C1 segment of cervical spinal cord (tissue), 14 donors: ENCODE data around the gene GNA15.
A peak's percentile ranks its signal among the peaks of the same experiment; 100 is the strongest.

Experiments used
- DNase-seq, 14 donors: peaks; one replicate each; lab custom pipeline; 2025; lab: John Stamatoyannopoulos, UW

The GNA15 gene

DNA sequence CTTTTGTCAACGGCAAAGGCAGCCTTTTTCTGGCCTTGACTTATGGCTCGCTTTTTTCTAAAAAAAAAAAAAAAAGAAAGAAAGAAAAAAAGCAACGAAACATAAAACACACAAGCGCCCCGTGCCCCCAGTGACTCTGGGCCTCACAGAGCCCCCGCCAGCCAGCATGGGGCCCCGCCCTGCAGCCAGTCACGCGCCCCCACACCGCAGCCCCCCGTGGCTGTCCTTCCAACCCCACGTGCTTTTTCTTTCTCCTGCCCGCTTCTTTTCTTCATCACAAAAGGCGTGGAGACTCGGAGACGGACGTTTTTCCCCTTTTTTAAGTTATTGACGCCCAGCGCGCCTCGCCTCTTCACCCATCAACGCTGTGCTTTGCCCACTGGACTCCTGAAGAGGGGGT, 14.4 kb upstream of the GNA15 start:
- DNase-seq, result no peak

DNA sequence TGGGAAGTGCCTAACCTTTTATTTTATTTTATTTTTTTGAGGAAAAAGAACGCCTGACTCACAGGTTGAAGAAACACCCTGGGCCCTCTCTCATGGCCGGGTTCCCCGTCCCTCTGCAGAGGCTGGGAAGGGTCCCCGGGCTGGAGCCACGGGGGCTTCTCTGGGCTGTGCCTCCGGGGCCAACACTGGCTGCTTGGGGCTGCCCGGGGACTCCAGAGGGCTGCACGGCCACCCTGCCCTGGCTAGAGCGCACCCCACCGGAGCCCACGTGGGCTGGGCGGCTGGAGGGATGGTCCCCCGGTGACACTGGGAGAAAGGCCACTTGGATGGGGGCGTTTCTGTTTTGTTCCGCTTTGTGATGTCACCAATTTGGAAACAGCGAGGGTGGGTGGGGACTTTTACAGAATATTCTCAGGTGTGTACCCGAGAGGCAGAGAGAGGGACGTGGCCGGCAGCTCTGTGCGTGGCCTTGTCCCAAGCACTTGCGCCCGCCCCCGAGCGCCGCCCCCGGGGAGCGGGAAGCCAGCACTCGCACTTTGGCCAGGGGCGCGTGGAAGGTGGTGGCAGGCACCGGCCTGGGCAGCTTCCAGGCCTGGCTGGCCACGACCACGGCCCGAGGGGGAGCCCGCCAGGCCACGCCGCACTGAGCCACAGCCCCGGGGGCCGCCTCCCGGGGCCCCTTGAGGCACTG, 13.9 kb upstream of the GNA15 start:
- no peak for DNase-seq

DNA sequence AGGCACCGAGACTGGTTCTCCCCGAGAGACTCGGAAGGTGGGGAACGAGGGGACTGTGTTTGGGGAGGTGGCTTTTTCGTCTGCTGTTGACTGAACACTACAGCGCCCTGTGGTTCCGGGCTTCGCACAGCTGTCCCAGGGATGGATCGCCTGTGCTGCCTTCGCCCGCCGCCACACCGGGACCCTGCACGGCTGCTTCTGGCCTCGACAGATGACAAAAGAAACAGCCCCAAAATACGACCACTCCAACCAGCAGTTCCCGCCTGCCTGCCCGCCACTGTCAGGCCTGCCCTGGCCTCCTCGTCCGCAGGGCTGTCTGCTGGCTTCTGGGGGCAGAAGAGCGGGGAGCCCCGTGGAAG, 13.3 kb upstream of the GNA15 start:
- no peak for DNase-seq

DNA sequence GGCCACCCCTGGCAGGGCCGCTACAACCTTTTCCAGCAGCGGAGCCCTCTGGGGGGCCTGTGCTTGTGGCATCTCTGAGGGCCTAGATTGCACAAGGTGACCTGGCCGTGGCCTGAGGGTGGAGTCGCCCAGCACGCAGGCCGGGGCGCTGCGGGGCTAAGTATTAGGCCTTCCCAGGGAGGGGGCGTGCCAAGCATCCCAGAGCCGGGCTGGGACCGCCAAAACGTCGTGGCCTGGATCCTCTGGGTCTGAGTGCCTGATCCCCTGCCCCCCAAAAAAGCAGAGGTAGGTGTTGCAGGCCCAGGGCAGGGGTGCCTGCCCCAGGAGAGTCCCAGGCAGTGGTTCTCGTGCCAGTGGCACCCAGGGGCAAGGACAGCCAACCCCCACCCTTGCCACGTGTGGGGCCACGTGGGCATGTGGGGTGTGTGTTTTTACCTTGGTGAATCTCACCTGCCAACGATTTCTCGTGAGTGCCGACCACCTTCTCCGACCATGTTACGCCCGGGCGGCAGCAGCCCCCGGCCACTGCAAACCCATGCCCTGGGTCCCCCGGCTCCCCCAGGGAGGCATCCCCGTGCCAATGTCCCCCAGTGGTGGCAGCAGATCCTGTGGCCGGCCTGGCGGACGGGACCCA, 12.6 kb upstream of the GNA15 start:
- DNase-seq, result no peak

DNA sequence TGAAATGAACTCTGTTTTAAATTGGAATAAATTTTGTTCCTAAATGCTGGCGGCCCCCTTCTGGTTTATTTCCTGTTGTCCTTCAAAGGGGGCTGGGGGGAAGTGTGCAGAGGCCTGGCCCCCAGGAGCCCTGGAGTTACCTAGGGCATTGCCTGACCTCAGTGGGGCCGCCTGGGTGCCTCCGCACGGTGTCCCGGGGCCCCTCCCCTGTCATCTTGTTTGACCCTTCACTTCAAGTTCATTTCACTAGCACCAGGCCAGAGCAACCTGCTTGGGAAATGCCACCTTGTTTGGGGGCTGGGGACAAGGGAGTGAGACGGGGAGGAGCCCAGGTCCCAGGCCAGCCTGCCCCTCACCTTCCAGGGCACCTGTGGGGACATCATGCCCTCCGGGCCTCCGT, 11.9 kb upstream of the GNA15 start:
- DNase-seq, result no peak

DNA sequence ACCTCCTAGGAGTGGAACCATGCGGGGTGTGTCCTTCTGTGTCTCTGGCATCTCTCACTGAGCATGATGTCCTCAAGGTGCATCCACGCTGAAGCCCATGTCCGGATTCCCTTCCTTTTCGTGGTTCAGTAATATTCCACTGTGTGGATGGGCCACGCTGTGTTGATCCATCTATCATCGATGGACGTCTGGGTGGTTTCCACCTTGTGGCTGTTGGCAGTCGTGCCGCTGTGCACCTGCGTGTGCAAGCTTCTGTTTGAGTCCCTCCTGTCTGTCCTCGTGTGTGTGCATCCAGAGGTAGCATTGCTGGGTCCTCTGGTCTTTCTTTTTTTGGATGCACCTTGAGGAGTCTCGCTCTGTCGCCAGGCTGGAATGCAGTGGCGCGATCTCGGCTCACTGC, 11.2 kb upstream of the GNA15 start:
- no peak for DNase-seq

DNA sequence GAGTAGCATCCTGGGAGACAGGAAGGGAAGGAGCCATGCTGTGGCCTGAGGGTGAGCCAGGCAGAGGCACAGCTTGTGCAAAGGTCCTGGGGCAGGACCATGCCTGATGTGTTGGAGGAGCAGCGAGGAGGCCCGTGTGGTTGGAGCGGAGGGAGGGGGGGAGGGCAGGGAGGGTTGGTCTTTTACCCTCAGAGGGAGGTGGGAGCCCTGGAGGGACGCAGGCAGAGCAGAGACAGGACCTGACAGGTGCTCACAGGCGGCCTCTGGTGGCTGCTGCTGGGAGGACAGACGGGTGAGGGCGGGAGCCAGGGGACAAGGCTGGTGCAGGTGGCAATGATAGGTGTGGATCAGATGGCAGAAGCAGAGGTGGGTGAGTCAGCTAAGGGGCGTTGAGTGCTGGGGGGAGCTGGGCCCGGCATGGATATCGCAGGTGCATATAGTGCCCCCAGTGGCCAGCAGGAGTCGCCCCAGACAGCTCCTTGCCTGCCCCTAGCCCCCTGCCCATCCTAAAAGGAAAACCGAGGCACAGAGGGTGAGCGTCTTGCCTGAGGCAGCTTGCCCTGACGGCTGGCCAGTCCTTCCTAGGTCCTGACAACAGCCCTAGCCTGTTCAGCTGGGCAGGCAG, 9.8 kb upstream of the GNA15 start:
- no peak for DNase-seq

DNA sequence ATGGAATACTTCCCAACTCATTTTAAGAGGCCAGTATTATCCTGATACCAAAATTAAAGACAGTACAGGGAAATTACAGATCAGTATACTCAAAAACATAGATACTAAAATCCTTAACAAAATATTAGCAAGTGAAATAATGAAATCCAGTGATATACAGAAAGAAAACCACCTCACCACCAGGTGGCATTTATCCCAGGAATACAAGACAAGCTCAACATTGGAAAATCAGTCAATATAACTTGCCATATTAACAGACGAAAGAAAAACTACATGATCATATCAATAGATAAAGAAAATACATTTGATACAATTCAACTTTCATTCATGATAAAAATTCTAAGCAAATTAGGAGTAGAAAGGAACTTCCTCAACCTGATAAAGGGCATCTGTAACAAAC, 6.7 kb upstream of the GNA15 start:
- no peak for DNase-seq

DNA sequence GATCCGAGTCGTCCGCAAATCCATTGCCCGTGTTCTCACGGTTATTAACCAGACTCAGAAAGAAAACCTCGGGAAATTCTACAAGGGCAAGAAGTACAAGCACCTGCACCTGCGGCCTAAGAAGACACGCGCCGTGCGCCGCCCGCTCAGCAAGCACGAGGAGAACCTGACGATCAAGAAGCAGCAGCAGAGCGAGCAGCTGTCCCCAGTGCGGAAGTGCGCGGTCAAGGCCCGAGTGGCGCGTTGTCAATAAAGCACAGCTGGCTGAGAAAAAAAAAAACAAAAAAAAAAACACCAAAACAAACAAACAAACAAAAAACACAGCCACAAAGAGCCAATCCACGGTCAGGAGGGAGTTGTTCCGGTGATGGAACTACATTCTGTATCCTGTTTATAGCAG, 4.7 kb upstream of the GNA15 start:
- no peak for DNase-seq

DNA sequence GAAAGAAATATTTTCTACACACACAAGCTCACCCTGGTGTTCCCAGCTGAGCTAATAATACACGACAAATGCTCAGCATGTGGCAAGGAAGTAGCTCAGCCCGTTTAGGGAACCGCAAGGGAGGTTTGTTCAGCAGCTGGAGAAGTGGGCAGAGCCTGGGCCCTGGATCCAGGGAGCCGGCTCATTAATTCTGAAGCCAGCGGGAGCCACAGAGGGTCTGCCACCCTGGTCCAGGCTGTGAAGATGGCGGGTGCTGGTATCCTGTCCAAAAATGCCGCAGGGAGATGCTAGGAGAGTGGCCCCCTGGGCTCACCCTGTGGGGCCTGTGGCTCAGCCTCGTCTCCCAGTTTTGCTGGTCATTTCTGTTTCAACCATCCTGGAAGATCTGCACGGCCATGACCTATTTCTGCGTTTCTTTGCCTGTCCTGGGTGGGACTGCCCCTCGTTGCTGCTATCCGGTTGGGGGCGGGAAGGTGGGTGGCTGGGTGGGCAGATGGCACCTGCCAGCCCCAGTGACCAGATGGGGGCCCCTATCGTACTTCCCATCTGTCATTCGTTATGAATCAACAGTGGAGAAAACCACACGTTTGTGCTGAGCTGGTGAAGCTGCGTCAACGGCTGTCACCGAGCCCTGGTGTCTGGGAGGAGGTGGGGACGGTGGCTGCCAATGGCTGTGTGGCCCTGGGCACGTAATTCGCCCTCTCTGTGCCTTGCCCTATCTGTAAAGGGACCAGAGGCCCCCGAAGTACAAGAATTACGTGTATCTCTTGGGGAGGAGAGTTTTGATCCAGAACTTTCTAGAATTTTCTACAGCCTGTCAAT, 2.7 kb upstream of the GNA15 start:
- DNase-seq, result peak in 4 of 14 donors; percentile 12 to 41 (median 23)

DNA sequence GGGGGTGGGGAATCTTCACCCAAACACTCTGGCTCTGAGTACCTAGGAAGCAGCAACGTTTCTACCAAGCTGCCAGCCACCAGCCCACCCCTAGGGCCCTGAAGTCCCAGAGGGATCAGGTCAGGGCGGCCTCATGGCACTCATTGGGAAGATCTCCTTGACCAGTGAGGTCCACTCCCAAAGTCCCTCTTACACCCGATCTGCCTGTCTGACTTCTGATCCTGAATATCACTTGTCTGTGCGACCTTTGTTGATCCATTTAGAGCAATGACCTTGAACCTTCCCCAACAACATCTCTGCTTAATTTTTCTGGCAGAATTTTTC, 2.1 kb upstream of the GNA15 start:
- DNase-seq, result no peak

DNA sequence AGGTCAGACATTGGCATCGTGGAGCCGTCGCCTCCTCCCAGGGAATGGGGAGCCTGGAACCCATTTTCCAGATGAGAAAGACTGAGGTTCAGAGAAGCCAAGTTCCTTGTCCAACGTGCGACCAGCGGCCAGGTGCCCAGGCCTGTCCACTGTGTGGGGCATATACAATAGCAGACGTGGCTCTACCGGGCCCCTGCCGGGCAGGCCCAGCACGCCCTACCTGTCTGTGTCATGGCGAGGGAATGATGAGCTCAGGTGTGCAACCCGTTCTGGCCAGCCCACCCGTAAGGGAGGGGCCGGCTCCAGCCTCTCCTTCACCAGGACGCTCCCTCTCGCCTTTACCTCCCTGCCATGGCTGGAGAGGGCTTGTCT, 837 bp downstream of the GNA15 start:
- no peak for DNase-seq

DNA sequence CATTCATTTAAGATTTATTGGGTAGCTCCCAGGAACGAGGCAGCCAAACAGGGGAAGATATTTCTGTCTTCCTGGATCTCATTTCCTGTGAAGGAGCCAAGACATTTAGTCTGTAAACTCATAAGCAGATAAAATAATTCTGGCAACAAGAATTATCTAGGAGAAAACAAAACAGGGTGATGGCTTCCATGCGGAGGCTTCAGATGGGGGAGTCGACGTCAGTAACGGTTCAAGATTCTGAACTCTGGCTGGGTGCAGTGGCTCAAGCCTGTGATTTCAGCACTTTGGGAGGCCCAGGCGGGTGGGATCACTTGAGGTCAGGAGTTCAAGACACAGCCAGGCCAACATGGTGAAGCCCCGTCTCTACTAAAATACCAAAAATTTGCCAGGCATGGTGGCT, 1.3 kb downstream of the GNA15 start:
- DNase-seq, result no peak

DNA sequence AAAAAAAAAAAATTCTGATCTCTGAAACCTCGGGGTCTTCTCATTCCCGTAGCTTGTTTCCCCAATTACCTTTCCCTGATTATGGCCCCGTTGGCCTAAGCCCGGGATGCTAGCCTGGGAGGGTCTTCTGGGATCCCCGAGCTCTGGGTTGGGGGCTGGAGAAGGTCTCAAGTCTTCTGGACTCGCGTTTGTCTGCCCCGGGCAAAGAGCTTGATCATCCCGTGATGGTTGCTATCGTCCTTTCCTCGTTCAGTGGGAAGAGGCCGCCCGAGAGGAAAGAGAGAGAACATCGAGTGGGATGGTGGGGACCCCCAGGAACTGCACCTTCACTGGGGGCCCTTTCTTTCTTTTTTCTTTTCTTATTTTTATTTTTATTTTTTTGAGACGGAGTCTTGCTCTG, 2.4 kb downstream of the GNA15 start:
- DNase-seq, result no peak

DNA sequence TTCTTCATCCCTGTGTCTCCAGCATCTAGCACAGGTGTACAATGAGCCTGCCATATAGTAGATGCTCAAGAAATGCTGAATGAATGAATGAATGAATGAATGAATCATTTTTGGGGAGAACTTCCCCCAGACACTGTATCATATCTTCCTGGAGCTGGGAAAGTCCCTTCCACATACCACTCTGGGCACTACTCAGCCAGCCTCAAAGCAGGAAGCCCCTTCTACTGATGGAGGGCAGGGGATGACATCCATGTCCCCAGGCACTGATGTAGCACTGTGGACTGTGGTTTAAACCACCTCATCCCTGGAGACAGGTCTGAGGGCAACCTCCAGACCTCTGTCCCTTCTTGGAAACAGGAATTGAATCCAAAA, 4.8 kb downstream of the GNA15 start:
- DNase-seq, result no peak

DNA sequence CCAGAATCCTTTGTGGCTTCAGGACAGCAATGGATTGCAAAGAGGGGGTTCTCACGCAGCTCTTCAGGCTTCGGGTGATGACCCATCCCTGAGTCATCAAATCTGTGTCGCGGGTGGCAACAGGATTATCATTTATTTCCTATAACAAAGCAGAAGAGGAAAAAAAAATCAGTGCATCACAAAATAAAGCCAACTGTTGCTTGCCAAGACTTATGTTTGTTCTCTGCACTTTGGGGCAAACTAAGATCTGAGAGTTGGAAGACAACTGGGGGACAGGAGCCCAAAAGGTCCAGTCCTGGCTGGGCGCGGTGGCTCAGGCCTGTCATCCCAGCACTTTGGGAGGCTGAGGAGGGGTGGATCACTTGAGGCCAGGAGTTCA, 6.4 kb downstream of the GNA15 start:
- no peak for DNase-seq

DNA sequence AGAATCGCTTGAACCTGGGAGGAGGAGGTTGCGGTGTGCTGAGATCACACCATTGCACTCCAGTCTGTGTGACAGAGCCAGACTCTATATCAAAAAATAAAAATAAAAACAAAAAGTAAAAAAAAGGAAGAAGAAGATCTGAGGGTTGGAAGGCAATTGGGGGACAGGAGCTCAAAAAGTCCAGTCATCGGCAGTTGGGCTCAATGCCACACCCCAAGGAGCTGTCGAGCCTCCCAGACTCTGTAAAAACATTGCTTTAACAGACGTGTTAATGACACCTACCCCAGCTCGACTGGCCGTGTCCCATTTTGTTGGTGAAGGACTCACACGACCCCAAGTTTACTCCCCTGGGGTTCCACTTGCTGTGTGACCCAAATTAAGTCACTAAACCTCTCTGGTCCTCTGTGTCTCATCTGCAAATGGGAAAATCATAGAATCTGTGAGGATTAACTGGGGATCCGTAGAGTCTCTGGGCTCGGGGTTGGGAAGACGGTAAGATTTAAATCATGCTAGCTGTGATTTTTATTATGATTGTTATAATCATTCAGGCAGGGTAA, 7.0 kb downstream of the GNA15 start:
- DNase-seq, result no peak

DNA sequence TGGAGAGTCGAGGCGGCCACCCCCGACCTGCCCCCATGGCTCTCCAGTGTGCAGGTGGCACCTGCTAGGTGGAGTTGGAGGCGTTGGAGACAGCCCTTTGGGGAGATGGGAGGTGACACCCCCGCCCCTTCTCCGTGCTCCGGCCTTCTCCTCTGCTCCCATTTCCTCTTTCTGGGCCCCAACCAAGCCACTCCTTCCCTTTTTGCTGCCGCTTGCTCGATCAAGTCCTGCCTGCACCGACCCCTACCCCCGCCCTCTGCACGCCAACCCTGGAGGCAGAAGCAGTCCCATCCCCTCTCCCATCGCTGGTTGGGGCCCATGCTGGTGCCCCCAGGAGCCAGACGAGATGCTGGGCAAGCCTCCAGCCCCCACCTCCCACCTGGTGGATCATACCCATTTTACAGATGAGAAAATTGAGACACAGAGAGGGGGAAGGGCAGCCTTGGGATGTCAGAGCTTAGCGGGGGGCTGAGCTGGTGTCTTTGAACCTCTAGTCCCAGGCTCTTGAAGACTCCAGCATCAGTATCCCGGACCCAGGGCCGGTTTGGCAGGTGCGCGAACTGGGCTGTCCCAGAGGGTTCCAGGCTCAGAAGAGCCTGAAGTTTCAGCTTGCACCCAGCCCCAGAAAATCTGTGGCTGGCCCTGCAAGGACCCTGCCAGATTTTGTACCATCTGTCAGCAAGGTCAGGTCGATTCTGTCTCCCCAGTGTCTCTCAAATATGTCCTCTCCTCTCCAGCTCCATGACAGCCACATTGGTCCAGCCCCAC, 10.3 kb downstream of the GNA15 start:
- DNase-seq, result peak in 3 of 14 donors; percentile 8 to 29 (median 17)

DNA sequence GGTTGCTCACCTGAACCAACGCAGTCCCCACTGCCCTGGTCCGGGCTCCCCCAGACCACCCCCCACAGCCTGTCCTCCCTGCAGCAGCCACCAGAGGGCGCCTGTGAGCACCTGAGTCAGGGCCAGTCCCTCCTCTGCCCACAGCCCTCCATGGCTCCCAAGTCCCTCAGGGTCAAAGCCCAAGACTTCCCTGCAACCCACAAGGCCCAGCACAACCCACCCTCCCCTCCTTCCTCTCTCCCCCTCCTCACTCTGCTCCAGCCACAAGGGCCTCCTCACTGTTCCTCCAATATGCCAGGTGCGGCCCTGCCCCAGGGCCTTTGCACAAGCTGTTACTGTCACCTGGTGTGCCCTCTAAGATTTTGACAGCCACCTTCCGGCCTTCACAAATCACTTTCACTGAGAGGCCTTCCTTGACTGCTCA, 10.9 kb downstream of the GNA15 start:
- no peak for DNase-seq

DNA sequence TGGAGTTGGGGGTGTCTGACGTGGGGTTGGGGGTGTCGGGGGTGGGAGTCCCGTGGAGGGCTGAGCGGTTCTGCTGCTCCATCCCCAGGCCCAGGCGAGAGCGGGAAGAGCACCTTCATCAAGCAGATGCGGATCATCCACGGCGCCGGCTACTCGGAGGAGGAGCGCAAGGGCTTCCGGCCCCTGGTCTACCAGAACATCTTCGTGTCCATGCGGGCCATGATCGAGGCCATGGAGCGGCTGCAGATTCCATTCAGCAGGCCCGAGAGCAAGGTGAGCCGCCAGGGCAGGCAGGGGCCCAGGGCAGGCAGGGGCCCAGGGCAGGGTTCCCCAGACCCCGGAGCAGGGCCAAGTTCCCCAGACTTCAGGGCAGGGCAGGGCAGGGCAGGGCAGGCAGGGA, 12.7 kb downstream of the GNA15 start:
- DNase-seq, result no peak

DNA sequence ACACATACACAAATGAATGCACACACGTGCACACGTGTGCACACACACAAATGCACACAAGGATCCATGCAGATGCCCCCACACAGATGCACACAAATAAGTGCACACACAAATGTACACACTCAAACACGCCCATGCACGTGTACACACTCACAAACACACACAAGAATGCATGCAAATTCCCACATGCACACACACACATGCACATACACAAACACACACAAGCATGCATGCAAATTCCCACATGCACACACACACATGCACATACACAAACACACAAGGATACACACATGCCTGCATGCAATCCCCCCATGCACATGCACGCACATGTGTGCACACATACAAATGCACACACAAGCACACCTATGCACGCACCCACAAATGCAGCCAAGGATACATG, 13.3 kb downstream of the GNA15 start:
- no peak for DNase-seq
